Endothelial cell of umbilical vein (primary cell): ENCODE results near the gene KIN. TPM values are rescaled to one million over a fixed set of nuclear protein-coding genes. Genes with fewer than 3 reads are reported as not detected.

Experiments used
- BruUV-seq: library from RNA; stranded (reverse); fragments of 400-500 nt; replicated peaks from 2 replicates; lab custom pipeline; 2021; lab: Mats Ljungman, UMichigan
- CTCF ChIA-PET: fragments of 300-600, 350-600 bp; sonication (Branson Sonifier 250); formaldehyde crosslinking; loops from one replicate; lab custom pipeline; 2021; ENCODE audit warnings: antibody characterized with exemption, inconsistent platforms; lab: Charles Lee
- POLR2A ChIA-PET: fragments of 300-600, 350-600 bp; sonication (Branson Sonifier 250); formaldehyde crosslinking; loops from one replicate; lab custom pipeline; 2021; ENCODE audit warnings: antibody characterized with exemption, inconsistent platforms; lab: Charles Lee
- DNase-seq: peaks from one replicate; pipeline ENCODE4 v3.0.0-alpha.2; 2011; ENCODE audit warnings: low read depth, low spot score
- FAIRE-seq: peaks from 2 replicates; lab custom pipeline; 2011; peaks lifted over from hg19 to GRCh38; lab: Jason Lieb, UNC
- H2AFZ ChIP-seq: 2 replicates; pipeline ENCODE4 v1.6.0; 2012; ENCODE audit warnings: low read depth, low read length, control low read depth, inconsistent platforms
- H3K27ac ChIP-seq: 2 replicates; pipeline ENCODE4 v1.5.1; 2011; ENCODE audit warnings: low read depth, mild to moderate bottlenecking, control low read depth, low read length, moderate library complexity; ENCODE audit not compliant: insufficient read depth
- H3K27me3 ChIP-seq, 2 experiments: 2 replicates each; pipeline versions ENCODE4 v1.6.0 to v1.6.1; 2011; ENCODE audit warnings: low read length in 2 of 2, mixed read lengths in 1 of 2; ENCODE audit not compliant: control insufficient read depth in 2 of 2, insufficient read depth in 2 of 2
- H3K36me3 ChIP-seq, 2 experiments: 2 replicates in 1 of 2; 3 replicates in 1 of 2; pipeline ENCODE4 v1.5.1; 2011; ENCODE audit warnings: low read length in 2 of 2, mild to moderate bottlenecking in 1 of 2, moderate library complexity in 1 of 2; ENCODE audit not compliant: control insufficient read depth in 2 of 2, insufficient read depth in 2 of 2; ENCODE audit errors: extremely low read depth in 1 of 2
- H3K4me1 ChIP-seq: 3 replicates; pipeline ENCODE4 v1.5.1; 2011; ENCODE audit warnings: mild to moderate bottlenecking, low read length; ENCODE audit not compliant: control insufficient read depth, insufficient read depth; ENCODE audit errors: extremely low read depth
- H3K4me2 ChIP-seq: 2 replicates; pipeline ENCODE4 v1.6.1; 2011; ENCODE audit warnings: low read length, control low read depth, mixed read lengths; ENCODE audit not compliant: insufficient read depth
- H3K4me3 ChIP-seq, 3 experiments: fragments of 200-600 bp in 1 of 3; sonication (generic), shearing (Covaris generic) in 1 of 3; replicated peaks in 1 of 3; 2 replicates each; pipeline ENCODE4 v1.5.1; 2011 to 2016; ENCODE audit warnings: control low read depth in 3 of 3, low read length in 3 of 3, mild to moderate bottlenecking in 2 of 3, inconsistent platforms in 1 of 3, low read depth in 1 of 3, moderate library complexity in 1 of 3; ENCODE audit not compliant: insufficient read depth in 1 of 3
- H3K79me2 ChIP-seq: 2 replicates; pipeline ENCODE4 v1.6.0; 2012; ENCODE audit warnings: low read length, inconsistent platforms; ENCODE audit not compliant: control insufficient read depth, insufficient read depth
- H3K9ac ChIP-seq: replicated peaks from 2 replicates; pipeline ENCODE3; 2011; ENCODE audit warnings: low read length, control low read depth; ENCODE audit not compliant: insufficient read depth; ENCODE audit errors: extremely low read depth
- H3K9me1 ChIP-seq: replicated peaks from 3 replicates; pipeline ENCODE4 v1.6.0; 2011; ENCODE audit warnings: mild to moderate bottlenecking, low read length; ENCODE audit not compliant: control insufficient read depth, insufficient read depth; ENCODE audit errors: extremely low read depth
- H3K9me3 ChIP-seq: replicated peaks from 2 replicates; pipeline ENCODE4 v1.5.1; 2012; ENCODE audit warnings: low read length, inconsistent platforms; ENCODE audit not compliant: control insufficient read depth, insufficient read depth
- H4K20me1 ChIP-seq: replicated peaks from 2 replicates; pipeline ENCODE3; 2011; ENCODE audit warnings: mild to moderate bottlenecking, low read length; ENCODE audit not compliant: control insufficient read depth, insufficient read depth; ENCODE audit errors: extremely low read depth
- EZH2 ChIP-seq: IDR thresholded peaks from 2 replicates; pipeline ENCODE4 v1.6.1; 2012; ENCODE audit warnings: borderline replicate concordance, low read depth, mild to moderate bottlenecking, moderate library complexity, low read length, inconsistent platforms; ENCODE audit not compliant: severe bottlenecking
- FOS ChIP-seq: IDR thresholded peaks from 2 replicates; pipeline ENCODE4 v1.6.1; 2011; ENCODE audit warnings: mild to moderate bottlenecking, low read length, moderate library complexity, borderline replicate concordance; ENCODE audit not compliant: insufficient read depth
- GATA2 ChIP-seq: IDR thresholded peaks from 2 replicates; pipeline ENCODE4 v1.7.0; 2011; ENCODE audit warnings: low read depth, mild to moderate bottlenecking, moderate library complexity, mixed read lengths, low read length; ENCODE audit not compliant: insufficient read length, insufficient read depth
- JUN ChIP-seq: IDR thresholded peaks from 2 replicates; pipeline ENCODE4 v1.6.1; 2011; ENCODE audit warnings: borderline replicate concordance, low read depth; ENCODE audit not compliant: insufficient read length, insufficient read depth
- MYC ChIP-seq: IDR thresholded peaks from one replicate; pipeline ENCODE4 v1.6.1; 2011; ENCODE audit warnings: mild to moderate bottlenecking, low read depth, low read length
- POLR2A ChIP-seq: IDR thresholded peaks from 2 replicates; pipeline ENCODE4 v1.6.1; 2012; ENCODE audit warnings: low read depth, mild to moderate bottlenecking, control low read depth, low read length
- POLR2AphosphoS5 ChIP-seq: IDR thresholded peaks from 2 replicates; pipeline ENCODE4 v1.6.1; 2012; ENCODE audit warnings: low read depth, mild to moderate bottlenecking, control low read depth, low read length, moderate library complexity; ENCODE audit not compliant: insufficient read depth
- dilution Hi-C: fragments of 300-500 bp; cut with MboI; formaldehyde crosslinking; loops from one replicate; pipeline ENCODE4 v1.15.0; 2019; ENCODE audit warnings: low sequenced_read_pairs; ENCODE audit not compliant: extremely low pct_ligation_motif_present
- intact Hi-C: fragments of 100-400 bp; cut with micrococcal nuclease; formaldehyde crosslinking; loops from one replicate; pipeline ENCODE4 v1.10.0; 2022
- polyA plus RNA-seq, 4 experiments: library from polyadenylated mRNA; depleted of rRNA in 3 of 4; stranded (reverse) in 3 of 4; unstranded in 1 of 4; fragments of >200 nt; gene quantifications; 2 replicates each; pipeline versions ENCODE4 v1.2.1 to v1.2.3, GENCODE V29; 2011 to 2012; ENCODE audit warnings: missing spikeins in 1 of 4
- total RNA-seq: library from RNA; stranded (reverse); gene quantifications from 2 replicates; pipeline ENCODE4 v1.2.3, GENCODE V29; 2021
- TF ChIP-seq, protein P1 (sequence below): IDR thresholded peaks from 2 replicates; pipeline ENCODE4 v1.6.1; 2011; ENCODE audit not compliant: insufficient read depth, insufficient read length
- TF ChIP-seq, protein P2 (sequence below), 2 donors: IDR thresholded peaks; 1 replicate in 1 of 2; 2 replicates in 1 of 2; pipeline ENCODE4 v1.5.1; 2011; ENCODE audit warnings: low read length in 2 of 2, mild to moderate bottlenecking in 2 of 2, moderate library complexity in 2 of 2, control low read depth in 1 of 2, inconsistent platforms in 1 of 2, low read depth in 1 of 2; ENCODE audit not compliant: insufficient read depth in 1 of 2; ENCODE audit errors: extremely low read depth in 1 of 2

The KIN gene
- total and polyA plus RNA-seq, 2 donors (not counting 3 experiments of a cell fraction or from before 2014, with no cell fraction given), result 2.6 to 14.4 TPM

DNA sequence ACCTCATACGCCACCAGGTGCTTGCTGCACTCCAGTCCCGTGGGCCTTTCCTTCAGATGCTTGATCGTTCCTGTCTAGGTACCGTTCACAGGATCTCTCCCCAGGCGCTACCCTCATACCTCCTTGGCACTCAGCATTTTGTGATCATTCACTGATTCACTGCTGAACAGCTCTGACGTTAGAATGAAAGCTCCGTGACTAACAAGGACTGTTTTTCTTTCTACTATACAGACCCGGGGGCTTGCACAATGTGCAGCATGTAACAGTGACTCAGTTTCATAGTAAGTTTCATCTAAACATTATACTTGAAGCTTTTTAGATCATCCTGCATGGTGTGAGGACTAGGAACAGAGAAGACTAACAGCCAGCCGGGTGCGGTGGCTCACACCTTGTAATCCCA lies 20.6 kb downstream of the KIN start:
- no peak overlapping the region for H3K4me2 ChIP-seq
- POLR2A ChIA-PET, result no interaction called here
- CTCF ChIA-PET, result interaction anchor here (1.4 kb wide), 1 partner anchor 11 kb away, joined by 4 read pairs; no protein-coding TSS in a partner anchor

More for the DNA sequence above, 20.6 kb downstream of the KIN start:
- no peak overlapping the region for H3K27ac ChIP-seq
- H3K4me1 ChIP-seq, result peaks cover 4% of the 10 kb centered on the region
- intact Hi-C loops, result no loop called here
- DNase-seq (no peak), FAIRE-seq (no peak)
- H4K20me1 ChIP-seq, result no peaks in the 10 kb centered on the region
- TF ChIP-seq FOS (no peak), POLR2AphosphoS5 (no peak), JUN (no peak), EZH2 (no peak), GATA2 (no peak), MYC (no peak), POLR2A (no peak)
- TF ChIP-seq, protein P1, sequence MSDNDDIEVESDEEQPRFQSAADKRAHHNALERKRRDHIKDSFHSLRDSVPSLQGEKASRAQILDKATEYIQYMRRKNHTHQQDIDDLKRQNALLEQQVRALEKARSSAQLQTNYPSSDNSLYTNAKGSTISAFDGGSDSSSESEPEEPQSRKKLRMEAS, result no peak
- TF ChIP-seq, protein P2, sequence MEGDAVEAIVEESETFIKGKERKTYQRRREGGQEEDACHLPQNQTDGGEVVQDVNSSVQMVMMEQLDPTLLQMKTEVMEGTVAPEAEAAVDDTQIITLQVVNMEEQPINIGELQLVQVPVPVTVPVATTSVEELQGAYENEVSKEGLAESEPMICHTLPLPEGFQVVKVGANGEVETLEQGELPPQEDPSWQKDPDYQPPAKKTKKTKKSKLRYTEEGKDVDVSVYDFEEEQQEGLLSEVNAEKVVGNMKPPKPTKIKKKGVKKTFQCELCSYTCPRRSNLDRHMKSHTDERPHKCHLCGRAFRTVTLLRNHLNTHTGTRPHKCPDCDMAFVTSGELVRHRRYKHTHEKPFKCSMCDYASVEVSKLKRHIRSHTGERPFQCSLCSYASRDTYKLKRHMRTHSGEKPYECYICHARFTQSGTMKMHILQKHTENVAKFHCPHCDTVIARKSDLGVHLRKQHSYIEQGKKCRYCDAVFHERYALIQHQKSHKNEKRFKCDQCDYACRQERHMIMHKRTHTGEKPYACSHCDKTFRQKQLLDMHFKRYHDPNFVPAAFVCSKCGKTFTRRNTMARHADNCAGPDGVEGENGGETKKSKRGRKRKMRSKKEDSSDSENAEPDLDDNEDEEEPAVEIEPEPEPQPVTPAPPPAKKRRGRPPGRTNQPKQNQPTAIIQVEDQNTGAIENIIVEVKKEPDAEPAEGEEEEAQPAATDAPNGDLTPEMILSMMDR (IDR thresholded peaks at IDR 0.05; ENCODE audit: extremely low read depth in 1 of 2, insufficient read depth in 1 of 2, low read depth in 1 of 2, low read length in 2 of 2), result no peak
- H2AFZ ChIP-seq, result no peak overlapping the region
- H3K9me3 ChIP-seq, result no peaks in the 10 kb centered on the region
- H3K9ac ChIP-seq, result no peak overlapping the region
- H3K4me3 ChIP-seq, result no peak overlapping the region
- no TSS peak for BruUV-seq
- H3K27me3 ChIP-seq, result no peaks in the 10 kb centered on the region
- H3K9me1 ChIP-seq, result no peaks in the 10 kb centered on the region
- no peaks in the 10 kb centered on the region for H3K79me2 ChIP-seq
- dilution Hi-C loops, result no loop called here
- peaks cover 14% of the 10 kb centered on the region in 2 experiments for H3K36me3 ChIP-seq
